SK-N-SH (cell line): ENCODE results near the gene KRT73.

Experiments used
- TAF1 ChIP-seq: IDR thresholded peaks from 2 replicates; pipeline ENCODE4 v1.6.1; 2012; ENCODE audit warnings: low read depth, mild to moderate bottlenecking, low read length, moderate library complexity, borderline replicate concordance
- TCF12 ChIP-seq: IDR thresholded peaks from 2 replicates; pipeline ENCODE4 v1.4.0; 2012
- TF ChIP-seq, protein P1 (sequence below): IDR thresholded peaks from 2 replicates; pipeline ENCODE4 v1.4.0; 2012; ENCODE audit warnings: low read depth, borderline replicate concordance
- TF ChIP-seq, protein P2 (sequence below): IDR thresholded peaks from 2 replicates; pipeline ENCODE4 v1.4.0; 2012; ENCODE audit warnings: low read depth, borderline replicate concordance

DNA sequence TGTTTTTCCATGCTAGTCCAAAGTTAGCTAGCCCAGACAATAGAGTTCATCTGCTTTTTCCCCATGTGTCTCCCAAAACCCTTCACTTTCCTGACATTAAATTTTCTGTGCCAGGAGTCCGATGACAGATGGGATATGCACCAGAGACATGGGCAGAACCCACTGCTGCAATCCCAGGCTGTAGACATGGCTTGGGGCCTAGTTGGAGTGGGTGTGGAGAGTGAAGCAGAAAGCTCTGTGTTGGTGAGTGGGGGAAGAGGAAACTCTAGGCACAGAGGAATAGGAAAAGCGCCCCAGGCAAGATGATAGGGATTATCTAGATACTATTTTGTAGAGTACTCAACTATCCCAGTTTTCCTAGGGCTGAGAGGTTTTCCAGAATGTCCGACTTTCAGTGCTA is 39.9 kb downstream of the KRT73 start:
- no peak for TF ChIP-seq TAF1
- no peak for TF ChIP-seq TCF12
- TF ChIP-seq, protein P1, sequence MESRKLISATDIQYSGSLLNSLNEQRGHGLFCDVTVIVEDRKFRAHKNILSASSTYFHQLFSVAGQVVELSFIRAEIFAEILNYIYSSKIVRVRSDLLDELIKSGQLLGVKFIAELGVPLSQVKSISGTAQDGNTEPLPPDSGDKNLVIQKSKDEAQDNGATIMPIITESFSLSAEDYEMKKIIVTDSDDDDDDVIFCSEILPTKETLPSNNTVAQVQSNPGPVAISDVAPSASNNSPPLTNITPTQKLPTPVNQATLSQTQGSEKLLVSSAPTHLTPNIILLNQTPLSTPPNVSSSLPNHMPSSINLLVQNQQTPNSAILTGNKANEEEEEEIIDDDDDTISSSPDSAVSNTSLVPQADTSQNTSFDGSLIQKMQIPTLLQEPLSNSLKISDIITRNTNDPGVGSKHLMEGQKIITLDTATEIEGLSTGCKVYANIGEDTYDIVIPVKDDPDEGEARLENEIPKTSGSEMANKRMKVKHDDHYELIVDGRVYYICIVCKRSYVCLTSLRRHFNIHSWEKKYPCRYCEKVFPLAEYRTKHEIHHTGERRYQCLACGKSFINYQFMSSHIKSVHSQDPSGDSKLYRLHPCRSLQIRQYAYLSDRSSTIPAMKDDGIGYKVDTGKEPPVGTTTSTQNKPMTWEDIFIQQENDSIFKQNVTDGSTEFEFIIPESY: no peak
- TF ChIP-seq, protein P2, sequence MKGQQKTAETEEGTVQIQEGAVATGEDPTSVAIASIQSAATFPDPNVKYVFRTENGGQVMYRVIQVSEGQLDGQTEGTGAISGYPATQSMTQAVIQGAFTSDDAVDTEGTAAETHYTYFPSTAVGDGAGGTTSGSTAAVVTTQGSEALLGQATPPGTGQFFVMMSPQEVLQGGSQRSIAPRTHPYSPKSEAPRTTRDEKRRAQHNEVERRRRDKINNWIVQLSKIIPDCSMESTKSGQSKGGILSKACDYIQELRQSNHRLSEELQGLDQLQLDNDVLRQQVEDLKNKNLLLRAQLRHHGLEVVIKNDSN: no peak
